ENCODE data around the gene PIK3CD.

The PIK3CD gene

GRCh38 chr1:9651565-9652378 is at the start of gene PIK3CD:
PIK3CD (plus strand) TSS chr1:9651731; CDS start chr1:9710456, 58,725 bp downstream.
- no peak for DNase-seq

- no peak for DNase-seq
Measured at GRCh38 chr1:9601942-9602793, 49.4 kb upstream of the PIK3CD start.

- no peak for DNase-seq
Measured at GRCh38 chr1:9602794-9603167, 48.8 kb upstream of the PIK3CD start.

GRCh38 chr1:9603307-9603706 is 48.2 kb upstream of the PIK3CD start:
- DNase-seq = no peak

GRCh38 chr1:9603766-9604753 is 47.5 kb upstream of the PIK3CD start:
- no peak for DNase-seq

- DNase-seq = no peak
Measured at GRCh38 chr1:9604836-9605235, 46.7 kb upstream of the PIK3CD start.

GRCh38 chr1:9605946-9606455 is 45.5 kb upstream of the PIK3CD start:
- DNase-seq = no peak

- no peak for DNase-seq
Measured at GRCh38 chr1:9606458-9606857, 45.1 kb upstream of the PIK3CD start.

- no peak for DNase-seq
Measured at GRCh38 chr1:9606948-9607347, 44.6 kb upstream of the PIK3CD start.

- DNase-seq = no peak
Measured at GRCh38 chr1:9607352-9607751, 44.2 kb upstream of the PIK3CD start.

GRCh38 chr1:9609998-9610397 is 41.5 kb upstream of the PIK3CD start:
- no peak for DNase-seq

GRCh38 chr1:9610548-9610947 is 41.0 kb upstream of the PIK3CD start:
- DNase-seq = no peak

- DNase-seq = no peak
Measured at GRCh38 chr1:9611716-9612115, 39.8 kb upstream of the PIK3CD start.

GRCh38 chr1:9612162-9612845 is 39.2 kb upstream of the PIK3CD start:
- DNase-seq = no peak

GRCh38 chr1:9612871-9613624 is 38.5 kb upstream of the PIK3CD start:
- DNase-seq = no peak

- DNase-seq = no peak
Measured at GRCh38 chr1:9613625-9614299, 37.8 kb upstream of the PIK3CD start.

GRCh38 chr1:9615316-9616063 is 36.0 kb upstream of the PIK3CD start:
- no peak for DNase-seq

- no peak for DNase-seq
Measured at GRCh38 chr1:9618909-9619679, 32.4 kb upstream of the PIK3CD start.

GRCh38 chr1:9621032-9621431 is 30.5 kb upstream of the PIK3CD start:
- no peak for DNase-seq

Measured in T1000 (cell line).